Stimulated activated CD8-positive, alpha-beta memory T cell treated with anti-CD3 and anti-CD28 coated beads, Interleukin-7, amount 100 ng/mL, for 4 hours (primary cell): Measurements from ENCODE around the gene CTU1.

ENCODE experiments used
- DNase-seq, 2 donors: peaks; one replicate each; pipeline ENCODE4 v3.0.0-alpha.2; 2020; ENCODE audit warnings: low read depth in 2 of 2

Gene CTU1

DNA sequence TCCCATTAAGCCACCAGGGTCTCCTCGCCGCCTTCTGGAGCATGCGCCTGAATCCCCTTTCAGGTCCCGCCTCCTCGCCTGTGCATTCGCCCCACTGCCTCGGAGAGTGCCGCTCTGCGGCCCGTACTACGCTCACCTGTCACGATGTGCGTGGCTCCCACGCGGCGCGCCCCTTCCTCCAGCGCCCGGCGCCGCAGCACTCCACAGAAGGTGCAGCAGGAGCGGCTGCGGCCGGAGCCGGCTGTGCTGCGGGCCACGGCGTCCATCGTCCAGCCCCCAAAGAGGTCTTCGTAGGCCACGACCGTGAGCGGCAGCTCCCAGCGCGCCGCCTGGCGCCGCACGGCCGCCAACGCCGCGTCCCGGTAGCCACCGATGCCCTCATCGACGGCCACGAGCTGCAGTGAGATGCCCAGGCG, 4.3 kb downstream of the CTU1 start:
- DNase-seq: no peak

DNA sequence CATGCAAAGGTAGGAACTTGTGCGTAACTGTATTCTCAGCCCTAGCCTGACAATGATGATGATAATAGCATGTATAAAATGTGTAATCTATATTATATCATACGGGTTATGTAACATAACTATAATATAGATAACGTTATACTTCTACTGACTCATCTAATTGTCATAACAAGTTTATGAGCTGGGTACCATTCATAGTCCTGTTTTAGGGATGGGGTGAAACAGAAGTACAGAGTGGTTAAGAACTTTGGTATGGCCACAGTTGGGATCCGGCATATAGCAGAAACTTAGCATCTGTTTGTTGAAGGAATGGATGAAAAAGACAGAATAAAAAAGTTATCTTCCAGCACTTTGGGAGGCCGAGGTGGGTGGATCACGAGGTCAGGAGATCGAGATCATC, 5.2 kb downstream of the CTU1 start:
- DNase-seq: no peak

DNA sequence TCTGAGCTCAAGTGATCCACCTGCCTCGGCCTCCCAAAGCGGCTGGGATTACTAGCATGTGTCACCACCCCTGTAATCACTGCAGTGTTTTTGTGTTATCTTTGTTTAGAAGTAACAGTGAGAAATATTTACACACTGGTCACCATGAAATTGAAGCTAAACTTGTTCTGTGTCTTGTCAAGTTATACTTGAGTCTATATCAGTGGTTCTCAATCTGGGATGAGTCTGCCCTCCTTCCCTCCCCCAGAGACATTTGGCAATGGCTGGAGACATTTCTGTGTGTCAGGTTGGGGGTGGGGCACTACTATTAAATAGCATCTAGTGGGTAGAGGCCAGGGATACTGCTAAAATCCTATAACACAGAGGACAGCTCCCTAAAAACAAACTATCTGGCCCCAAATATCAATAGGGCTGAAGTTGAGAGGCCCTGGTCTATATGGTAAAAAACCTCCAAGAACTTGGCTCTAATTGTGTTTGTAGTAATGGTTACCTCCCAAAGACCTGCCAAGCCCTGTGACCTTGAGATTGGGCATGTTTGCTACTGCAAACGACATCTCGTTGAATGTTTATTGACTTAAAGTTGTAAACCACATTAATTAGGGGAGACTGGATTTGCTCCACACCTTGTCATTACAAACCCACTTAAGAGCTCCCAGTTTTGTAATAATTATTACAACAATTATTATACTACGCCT, 6.9 kb downstream of the CTU1 start:
- no peak for DNase-seq

DNA sequence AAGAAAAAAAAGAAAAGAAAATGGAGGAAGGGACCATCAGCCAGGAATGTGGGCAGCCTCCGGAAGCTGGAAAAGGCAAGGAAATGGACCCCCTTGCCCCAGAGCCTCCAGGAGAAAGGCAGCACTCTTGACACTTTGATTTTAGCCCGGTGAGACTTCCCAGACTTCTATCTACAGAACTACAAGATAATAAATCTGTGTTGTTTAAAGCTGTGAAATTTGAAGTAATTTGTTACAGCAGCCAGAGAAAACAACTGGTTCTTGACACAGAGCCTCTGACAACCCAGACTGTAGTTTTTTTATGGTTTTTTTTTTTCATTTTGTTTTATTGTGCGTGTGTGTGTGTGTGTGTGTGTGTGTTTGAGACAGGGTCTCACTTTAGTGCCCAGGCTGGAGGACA, 7.6 kb downstream of the CTU1 start:
- DNase-seq: no peak

DNA sequence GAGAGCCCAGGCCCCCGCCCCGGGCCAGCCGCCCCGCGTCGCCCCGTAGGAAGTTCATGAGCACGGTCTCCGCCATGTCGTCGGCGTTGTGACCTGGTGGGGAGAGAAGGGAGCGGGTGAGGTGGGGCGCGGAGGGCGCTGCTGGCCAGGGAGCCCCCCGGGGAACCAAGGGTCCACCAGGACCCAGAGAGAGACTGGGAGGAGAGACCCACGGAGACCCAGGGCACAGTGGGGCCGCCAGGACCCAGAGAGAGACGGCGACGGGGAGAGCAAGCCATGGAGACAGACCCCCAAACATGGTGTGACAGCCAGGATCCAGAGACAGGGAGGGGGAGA, 9.2 kb downstream of the CTU1 start:
- DNase-seq: no peak

DNA sequence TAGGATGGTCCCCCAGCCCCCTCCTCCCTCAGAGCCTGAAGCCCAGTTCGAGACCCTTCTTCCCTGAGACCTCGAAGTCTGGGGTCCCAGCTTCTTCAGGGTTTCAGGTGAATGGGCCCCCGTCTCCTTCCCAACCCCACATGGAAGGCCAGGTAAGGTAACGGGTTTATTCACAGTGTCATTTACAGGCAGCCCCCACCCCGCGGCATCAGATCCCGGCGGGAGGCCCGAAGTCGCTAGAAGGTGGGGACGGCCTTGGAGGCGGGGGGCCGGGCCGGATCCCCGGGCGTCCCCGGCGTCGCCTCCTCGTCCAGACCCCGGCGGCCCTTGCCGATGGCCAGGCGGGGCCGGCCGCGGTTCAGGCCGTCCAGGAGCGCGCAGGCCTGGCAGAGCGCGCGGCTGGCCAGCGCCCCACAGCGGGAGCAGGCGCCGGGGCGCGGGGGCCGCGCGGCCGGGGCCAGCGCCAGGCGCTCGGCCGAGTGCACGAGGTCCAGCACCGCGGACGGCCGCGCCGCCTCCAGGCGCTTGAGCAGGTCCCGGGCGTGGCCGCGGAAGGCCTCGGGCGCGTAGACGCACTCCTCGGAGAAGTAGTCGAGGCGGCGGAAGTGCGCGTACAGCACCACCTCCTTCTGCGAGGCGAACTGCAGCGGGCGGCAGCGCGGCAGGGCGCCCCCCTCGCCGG, 9.7 kb downstream of the CTU1 start:
- DNase-seq: peak in 1 of 2 donors; percentile 31

DNA sequence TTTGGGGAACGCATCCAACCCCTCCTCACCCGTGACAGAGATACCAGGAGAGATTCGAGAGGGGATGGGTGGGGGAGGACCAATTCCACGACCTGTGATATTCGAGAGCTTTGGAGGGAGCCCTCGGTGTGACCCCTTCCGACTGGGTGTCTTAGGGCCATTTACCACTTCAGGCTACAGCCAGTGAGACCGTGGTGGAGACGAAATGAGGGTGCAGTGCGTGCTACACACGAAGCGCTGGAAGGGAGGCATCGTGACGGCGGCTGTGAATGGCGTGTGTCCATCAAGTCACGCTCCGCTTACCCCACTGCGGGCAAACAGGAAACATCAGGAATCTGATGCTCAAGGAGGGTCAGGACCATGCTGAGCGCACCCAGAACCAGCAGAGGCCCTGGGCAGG, 10.4 kb downstream of the CTU1 start:
- no peak for DNase-seq

DNA sequence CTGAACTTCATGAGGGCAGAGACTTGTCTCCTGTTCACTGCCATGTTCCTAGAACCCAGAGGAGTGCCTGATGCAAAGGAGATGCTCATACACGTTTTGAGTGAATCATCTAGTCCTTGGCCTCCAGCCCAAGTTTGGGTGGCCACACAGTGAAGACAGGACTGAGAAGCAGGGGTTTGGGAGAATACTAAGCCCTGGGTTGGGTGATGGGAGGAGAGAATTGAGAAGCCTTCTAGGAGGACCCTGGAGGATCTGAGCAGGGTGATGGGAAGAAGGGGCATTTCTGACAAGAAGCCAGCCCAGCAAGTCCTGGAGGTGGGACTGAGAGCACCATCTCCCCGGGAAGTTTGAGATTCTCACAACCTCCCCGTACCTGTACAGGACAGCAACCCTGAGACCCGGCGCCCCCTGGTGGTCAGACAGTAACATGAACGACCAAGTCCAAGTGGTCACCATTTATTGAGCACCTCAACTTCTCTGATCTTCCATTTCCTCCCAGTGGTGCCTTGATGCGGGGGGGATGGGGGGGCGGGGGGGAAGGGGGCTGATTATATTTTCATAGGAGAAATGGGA, 11.0 kb downstream of the CTU1 start:
- peak; percentile 42 to 58 for DNase-seq

DNA sequence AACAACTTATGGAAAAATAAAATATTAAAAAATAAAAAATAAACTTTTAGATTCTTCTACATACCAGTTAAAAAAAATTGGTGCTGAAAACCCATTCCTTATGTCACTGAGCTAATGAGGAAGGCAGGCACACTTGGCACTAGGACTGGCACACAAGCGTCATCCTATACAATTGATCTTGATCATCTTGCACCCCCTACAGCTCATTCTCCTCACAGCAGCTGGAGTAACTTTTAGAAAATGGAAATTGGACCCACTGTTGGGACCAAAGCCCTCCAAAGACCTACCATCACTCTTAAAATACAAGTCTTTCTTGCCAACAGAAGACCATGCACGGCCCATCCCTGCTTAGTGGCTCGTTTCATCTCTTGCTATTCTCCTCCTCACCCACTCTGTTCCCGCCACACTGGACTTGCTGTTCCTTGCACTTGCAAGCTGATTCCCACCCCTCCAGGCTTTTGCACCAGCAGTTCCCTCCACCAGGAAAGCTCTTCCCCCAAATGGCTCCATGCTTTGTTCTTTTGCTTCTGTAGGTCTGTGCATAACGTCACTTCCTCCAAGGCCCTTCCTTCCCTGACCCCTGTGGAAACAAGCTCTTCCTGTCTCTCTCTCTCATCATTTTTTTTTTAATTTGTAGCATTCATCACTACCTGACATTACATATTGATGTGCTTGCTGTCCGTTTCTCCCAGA, 11.6 kb downstream of the CTU1 start:
- no peak for DNase-seq

DNA sequence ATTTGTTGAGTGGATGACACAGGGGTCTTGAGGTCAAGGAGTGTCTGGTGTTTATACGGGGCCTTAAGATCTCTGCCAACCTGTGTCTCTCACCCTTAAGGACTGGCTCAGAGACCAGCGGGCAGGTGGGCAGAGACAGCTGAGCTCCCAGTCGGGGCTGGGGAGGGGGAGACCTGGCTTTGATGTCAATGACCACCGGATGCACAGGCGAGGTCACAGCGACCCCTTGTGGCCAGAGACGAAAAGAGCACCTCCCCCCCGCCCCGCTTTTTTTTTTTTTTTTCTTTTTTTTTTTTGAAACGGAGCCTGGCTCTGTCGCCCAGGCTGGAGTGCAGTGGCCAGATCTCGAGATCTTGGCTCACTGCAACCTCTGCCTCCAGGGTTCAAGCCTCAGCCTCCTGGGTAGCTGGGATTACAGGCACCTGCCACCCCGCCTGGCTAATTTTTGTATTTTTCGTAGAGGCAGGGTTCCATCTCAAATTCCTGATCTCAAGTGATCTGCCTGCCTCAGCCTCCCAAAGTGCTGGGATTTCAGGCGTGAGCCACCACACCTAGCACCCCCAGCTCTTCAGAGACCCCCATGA, 13.4 kb downstream of the CTU1 start:
- no peak for DNase-seq

DNA sequence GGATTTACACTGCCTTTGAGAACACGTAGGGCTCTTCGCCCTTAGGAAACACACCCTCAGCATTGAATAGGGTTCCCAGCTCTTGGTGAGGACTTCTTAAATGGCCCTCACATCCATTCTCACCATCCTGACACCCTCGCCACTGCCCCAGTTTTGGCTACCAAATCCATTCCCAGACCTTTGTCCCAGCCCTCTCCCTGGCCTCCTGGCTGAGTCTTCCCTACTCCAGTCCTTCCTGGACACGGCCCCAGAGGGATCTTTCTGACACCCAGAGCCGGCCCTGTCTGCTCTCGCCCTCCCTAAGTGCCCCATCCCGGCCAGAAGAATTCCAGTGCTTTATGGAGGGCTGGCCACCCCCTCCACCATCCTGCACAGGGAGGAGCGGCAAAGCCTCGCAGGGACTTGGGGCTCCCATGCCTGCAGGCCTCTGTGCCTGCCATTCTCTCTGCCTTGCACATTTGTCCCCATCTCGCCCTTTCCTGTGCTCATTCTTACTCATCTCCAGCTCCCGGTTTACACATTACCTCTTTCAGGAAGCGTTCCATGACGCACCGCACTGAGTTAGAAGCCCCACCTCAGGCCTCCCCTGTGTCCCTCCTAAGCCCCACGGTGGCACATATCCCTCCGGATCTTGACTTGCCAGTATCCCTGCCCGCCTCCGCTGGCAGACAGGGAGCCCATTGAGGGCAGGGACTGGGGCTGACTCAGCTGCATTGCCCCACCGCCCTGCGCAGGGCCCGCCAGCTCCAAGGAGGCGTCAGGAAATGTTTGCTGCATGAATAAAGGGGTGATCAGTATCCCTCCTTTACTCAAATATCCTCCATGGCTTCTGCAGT, 14.5 kb downstream of the CTU1 start:
- DNase-seq: no peak

DNA sequence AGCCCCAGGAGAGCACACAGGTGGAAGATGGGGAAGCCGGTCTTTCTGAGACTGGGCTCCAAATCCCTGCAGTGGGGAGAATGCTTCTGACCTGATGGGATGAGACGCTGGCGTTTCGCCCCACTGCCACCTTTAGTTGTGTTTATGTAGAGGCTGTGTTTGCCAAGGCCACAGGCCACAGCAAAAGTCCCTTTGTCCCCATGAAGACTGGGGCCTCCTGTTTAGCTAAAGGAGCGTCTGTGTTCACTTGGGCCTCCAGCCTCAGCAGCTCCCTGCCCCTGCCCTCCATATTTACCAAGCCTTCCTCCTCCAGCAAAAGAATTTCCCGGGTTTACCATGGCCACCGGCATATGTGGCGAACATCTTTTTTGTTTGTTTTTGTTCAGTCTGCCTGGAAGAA, 15.1 kb downstream of the CTU1 start:
- DNase-seq: no peak

DNA sequence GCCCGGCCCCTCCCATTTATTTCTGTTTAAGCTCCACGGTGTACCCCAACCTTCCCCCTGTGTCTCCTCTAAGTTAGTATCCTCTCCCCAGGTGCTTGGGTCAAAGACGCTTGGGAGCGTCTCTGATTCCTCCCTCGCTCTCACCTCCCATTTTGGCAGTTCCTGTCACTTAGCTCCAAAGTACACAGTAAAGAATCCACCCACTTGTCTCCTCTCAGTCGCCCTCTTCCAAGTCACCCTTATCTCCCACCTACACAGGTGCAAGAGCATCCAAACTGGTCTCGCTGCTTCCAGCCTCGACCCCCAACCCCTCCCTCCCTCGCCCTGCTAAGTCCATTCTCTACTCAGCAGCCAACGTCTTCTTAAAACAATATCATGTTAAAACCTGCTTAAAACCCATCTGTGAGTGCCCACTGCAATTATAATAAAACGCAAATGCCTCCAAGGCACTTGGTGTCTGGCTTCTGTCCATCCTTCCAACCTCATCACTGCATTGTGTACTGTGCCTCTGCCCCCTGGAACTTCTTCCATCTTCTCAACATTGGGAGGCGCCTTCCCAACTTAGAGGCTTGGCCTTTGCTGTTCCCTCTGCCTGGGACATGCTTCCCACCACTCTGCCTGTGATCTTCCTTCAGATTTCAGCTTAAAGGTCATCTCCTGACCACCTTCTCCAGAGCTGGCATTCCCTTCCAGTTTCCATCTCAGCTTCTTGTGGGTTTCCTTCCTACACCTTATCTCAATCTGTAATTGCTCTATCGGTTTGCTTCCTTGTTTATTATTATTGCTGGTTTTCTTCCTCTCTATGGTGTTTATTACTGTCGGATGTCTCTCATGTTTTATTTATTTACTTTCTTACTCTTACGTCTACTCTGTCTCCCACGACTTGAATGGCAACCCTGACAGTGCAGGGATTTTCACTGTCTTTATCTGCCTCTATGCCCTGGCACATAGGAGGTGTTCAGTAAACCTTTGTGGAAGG, 16.0 kb downstream of the CTU1 start:
- DNase-seq: no peak

DNA sequence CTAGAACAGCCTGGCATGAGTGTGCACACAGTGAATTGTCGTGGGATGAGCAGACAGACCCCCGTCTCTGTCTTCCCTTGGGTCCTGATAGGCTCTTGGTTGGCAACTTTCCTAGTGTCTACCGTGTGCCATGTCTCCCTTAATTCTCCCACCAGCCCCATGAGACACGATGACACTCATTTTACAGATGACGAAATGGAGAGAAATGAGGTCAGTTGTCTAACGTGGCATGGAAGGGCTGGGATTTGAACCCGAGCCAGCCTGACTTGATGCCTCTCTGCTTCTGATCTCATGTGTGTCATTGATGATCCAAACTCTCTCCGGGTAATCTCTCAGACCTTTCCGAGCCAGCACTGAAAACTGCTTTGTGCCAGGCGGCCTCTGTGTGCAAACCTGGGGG, 17.1 kb downstream of the CTU1 start:
- no peak for DNase-seq

DNA sequence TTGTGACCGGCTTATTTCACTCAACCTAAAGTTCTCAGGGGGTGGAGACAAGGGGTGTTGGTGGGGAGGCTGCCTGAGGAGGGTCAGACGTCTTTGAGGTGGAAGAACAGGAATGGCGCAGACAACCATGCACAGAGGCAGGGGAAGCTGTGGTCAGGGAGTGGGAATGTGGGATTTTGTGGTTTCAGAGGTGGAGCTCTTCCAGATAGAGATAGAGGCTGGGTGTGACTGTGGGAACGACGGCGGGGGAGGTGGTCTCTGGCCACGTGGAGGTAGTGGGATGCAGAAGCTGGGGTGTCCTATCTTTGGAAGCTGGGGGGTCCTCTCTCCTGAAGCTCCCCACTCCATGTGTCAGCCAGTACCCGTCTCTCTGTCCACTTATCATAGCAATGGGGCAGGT, 17.7 kb downstream of the CTU1 start:
- no peak for DNase-seq

DNA sequence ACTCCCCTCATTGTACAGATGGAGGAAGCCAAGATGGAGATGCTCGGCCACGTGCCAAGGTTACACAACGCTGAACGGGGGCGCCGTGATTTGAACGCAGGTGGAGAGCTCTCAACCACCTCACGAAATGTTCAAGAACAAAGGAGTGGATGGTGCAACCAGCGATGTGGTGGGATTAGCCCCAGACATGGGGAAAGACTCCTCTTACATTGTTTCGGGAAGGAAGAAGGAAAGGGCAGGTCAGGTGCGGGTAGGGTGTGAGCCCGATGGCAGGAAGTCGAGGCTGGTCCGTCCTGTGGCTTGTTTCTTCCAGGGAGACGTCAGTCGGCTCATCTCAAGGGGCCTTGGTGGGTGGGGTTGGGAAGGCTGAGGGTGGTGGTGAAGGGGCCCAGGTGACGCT, 18.4 kb downstream of the CTU1 start:
- no peak for DNase-seq

DNA sequence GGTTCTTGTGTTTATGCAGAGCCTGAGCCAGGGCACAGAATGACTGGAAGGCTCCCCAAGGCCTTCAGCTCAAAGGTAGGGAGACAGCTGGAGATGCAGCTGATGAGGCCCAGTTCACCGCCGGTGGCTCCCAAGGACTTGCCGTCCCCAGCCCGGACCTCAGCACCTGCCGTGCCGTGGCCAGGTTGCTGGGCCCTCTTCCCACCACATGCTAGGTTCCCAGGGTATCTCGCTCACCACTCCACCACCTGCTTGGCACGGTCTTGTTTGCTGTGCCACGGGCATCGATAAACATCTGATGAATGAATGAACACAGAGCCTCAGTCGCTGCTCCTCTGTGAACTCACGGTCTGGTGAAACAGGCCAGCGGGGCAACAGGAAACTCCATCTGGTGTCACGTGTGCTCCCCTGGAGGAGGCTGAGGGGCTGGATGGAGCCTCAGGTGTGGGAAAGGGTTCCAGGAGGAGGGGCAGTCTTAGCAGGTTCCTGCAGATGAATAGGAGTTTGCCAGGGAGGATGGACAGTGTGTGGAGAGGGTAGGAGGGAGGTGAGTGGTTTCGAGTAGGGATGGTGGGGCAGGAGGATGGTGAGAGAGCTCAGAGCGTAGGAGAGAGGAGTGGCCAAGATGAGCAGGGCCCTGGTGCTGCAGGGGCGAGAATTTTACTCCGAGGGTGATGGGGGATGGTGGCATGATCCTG, 21.9 kb downstream of the CTU1 start:
- no peak for DNase-seq

DNA sequence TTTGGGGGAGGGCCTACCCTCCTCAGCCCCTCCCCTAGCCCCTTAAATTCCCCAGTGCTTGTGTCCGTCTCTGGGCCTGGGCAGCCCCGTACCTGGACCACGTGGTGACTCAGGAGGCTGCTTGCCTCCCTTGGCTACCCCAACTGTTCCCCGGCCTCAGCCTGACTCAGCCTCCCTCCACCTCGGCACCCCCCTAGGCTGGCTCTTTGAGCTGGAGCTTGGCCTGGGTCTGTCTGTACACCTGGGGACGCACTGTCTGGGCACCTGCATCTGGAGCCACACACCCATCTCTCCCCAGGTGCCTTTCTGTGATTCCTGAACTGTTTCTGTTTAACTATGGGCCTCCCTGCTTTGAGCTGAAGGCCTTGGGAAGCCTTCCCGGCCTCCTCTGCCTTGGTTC, 23.7 kb downstream of the CTU1 start:
- no peak for DNase-seq

DNA sequence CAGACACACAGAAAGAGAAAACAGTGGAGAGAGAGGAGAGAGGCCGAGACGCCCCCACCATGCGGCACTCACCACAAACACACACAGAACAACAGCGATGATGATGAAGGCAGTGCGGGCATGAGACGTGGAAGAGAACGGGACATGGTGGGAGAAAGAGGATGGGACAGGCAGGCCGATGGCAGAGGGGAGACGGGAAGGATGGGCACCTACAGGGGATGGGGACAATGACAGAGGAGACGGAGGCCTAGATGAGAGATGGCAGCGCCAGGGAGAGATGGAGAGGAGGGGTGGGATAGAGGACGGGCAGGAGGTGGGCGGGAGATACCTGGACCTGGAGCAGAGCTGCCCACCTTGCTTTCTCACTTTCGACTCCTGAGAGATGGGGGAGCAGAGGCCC, 24.4 kb downstream of the CTU1 start:
- no peak for DNase-seq

DNA sequence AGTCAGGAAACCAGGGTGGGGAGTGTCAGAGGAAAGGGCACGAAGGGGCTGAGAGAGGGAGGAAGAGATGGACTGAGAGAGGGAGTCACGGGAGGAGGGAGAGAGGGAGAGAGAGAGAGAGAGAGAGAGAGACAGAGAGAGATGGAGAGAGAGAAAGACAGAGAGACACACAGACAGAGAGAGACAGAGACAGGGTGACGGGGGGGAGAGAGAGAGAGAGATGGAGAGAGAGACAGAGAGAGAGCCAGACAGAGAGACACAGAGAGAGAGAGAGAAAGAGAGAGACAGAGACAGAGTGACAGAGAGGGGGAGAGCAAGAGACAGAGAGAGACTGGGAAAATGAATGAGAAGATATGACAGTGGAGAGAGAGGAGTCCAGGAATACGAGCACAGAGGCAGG, 25.0 kb downstream of the CTU1 start:
- no peak for DNase-seq
